HCT116 (cell line): ENCODE results near the gene BICD1. TPM values are rescaled to one million over a fixed set of nuclear protein-coding genes. Genes with fewer than 3 reads are reported as not detected.

Experiments used
- ATAC-seq: fragments of 200-7000 bp; cut with Tn5 transposase; 2 replicates; pipeline ENCODE4 v1.9.1; 2020; ENCODE audit warnings: mild to moderate bottlenecking, moderate library complexity
- BruUV-seq: library from RNA; stranded (reverse); fragments of 400-500 nt; replicated peaks from 2 replicates; lab custom pipeline; 2021; lab: Mats Ljungman, UMichigan
- CTCF ChIA-PET: fragments of 300-600 bp; sonication (Branson Sonifier 250); formaldehyde crosslinking; loops from one replicate; lab custom pipeline; 2021; ENCODE audit warnings: antibody characterized with exemption; lab: Charles Lee
- POLR2A ChIA-PET: fragments of 300-600, 350-600 bp; sonication (Branson Sonifier 250); formaldehyde crosslinking; loops from one replicate; lab custom pipeline; 2021; ENCODE audit warnings: antibody characterized with exemption; lab: Charles Lee
- RAD21 ChIA-PET, 2 experiments: fragments of 300-600 bp; sonication (Branson Sonifier 250); formaldehyde crosslinking; loops; one replicate each; lab custom pipeline; 2023; ENCODE audit warnings: low total read pairs in 2 of 2; ENCODE audit not compliant: uncharacterized antibody in 2 of 2, unreplicated experiment in 2 of 2, low non-redundant PET in 1 of 2; lab: Charles Lee
- DNase-seq: peaks from one replicate; pipeline ENCODE4 v3.0.0-alpha.2; 2010; ENCODE audit warnings: low read depth, low spot score
- H2AFZ ChIP-seq: fragments of 200-600 bp; shearing (Covaris generic), sonication (generic); 2 replicates; pipeline ENCODE4 v1.6.1; 2017; ENCODE audit warnings: low read depth, mixed run types, mixed read lengths, antibody characterized with exemption, low read length; ENCODE audit not compliant: poor library complexity, severe bottlenecking
- H3K27ac ChIP-seq: 2 replicates; pipeline ENCODE4 v1.5.1; 2012; ENCODE audit warnings: low read depth, low read length
- H3K27me3 ChIP-seq: fragments of 200-600 bp; sonication (generic); 2 replicates; pipeline ENCODE4 v1.6.1; 2016; ENCODE audit warnings: mixed run types, low read length, mixed read lengths; ENCODE audit not compliant: insufficient read depth
- H3K36me3 ChIP-seq, 2 experiments: fragments of 200-500 bp in 1 of 2; fragments of 200-600 bp in 1 of 2; sonication (Bioruptor generic) in 1 of 2; sonication (generic) in 1 of 2; 2 replicates each; pipeline versions ENCODE4 v1.5.1 to v1.6.1; 2014 to 2016; ENCODE audit warnings: low read length in 2 of 2, inconsistent platforms in 1 of 2, mixed read lengths in 1 of 2, mixed run types in 1 of 2; ENCODE audit not compliant: insufficient read depth in 2 of 2, control insufficient read depth in 1 of 2
- H3K4me1 ChIP-seq, 2 experiments: fragments of 200-600 bp in 1 of 2; sonication (generic) in 1 of 2; 2 replicates each; pipeline versions ENCODE4 v1.5.1 to v1.6.1; 2012 to 2017; ENCODE audit warnings: low read length in 2 of 2, inconsistent platforms in 1 of 2, mild to moderate bottlenecking in 1 of 2, mixed read lengths in 1 of 2, mixed run types in 1 of 2, moderate library complexity in 1 of 2; ENCODE audit not compliant: insufficient read depth in 2 of 2, control insufficient read depth in 1 of 2
- H3K4me2 ChIP-seq: fragments of 200-600 bp; sonication (generic); 2 replicates; pipeline ENCODE4 v1.6.1; 2017; ENCODE audit warnings: mixed run types, low read length, mixed read lengths
- H3K4me3 ChIP-seq, 2 experiments: fragments of 200-600 bp in 1 of 2; sonication (generic) in 1 of 2; replicated peaks in 1 of 2; 2 replicates each; pipeline ENCODE4 v1.5.1; 2011 to 2016; ENCODE audit warnings: low read length in 2 of 2, control low read depth in 1 of 2, low read depth in 1 of 2, mild to moderate bottlenecking in 1 of 2, mixed read lengths in 1 of 2, mixed run types in 1 of 2
- H3K79me2 ChIP-seq: fragments of 200-600 bp; sonication (generic); 2 replicates; pipeline ENCODE4 v1.6.1; 2017; ENCODE audit warnings: mild to moderate bottlenecking, mixed run types, low read length, moderate library complexity, mixed read lengths; ENCODE audit not compliant: insufficient read depth
- H3K9ac ChIP-seq: fragments of 200-600 bp; sonication (generic); 2 replicates; pipeline ENCODE4 v1.6.1; 2016; ENCODE audit warnings: low read length, mixed read lengths
- H3K9me2 ChIP-seq: fragments of 200-600 bp; sonication (generic), shearing (Covaris generic); 2 replicates; pipeline ENCODE4 v1.6.1; 2017; ENCODE audit warnings: mixed run types, mild to moderate bottlenecking, moderate library complexity; ENCODE audit not compliant: insufficient read depth
- H3K9me3 ChIP-seq, 2 experiments: fragments of 200-500 bp in 1 of 2; fragments of 200-600 bp in 1 of 2; sonication (Bioruptor generic) in 1 of 2; sonication (generic) in 1 of 2; 2 replicates each; pipeline ENCODE4 v1.6.1; 2014 to 2017; ENCODE audit warnings: low read length in 2 of 2, mixed read lengths in 2 of 2, inconsistent platforms in 1 of 2, low read depth in 1 of 2, mild to moderate bottlenecking in 1 of 2, mixed run types in 1 of 2, moderate library complexity in 1 of 2; ENCODE audit not compliant: control insufficient read depth in 1 of 2, insufficient read depth in 1 of 2
- H4K20me1 ChIP-seq: fragments of 200-600 bp; sonication (generic), shearing (Covaris generic); 2 replicates; pipeline ENCODE4 v1.6.1; 2017; ENCODE audit warnings: mixed run types, mild to moderate bottlenecking, moderate library complexity; ENCODE audit not compliant: insufficient read depth
- ATF3 ChIP-seq: IDR thresholded peaks from 2 replicates; pipeline ENCODE4 v1.6.1; 2012
- CBX3 ChIP-seq: IDR thresholded peaks from 2 replicates; pipeline ENCODE4 v1.6.1; 2012; ENCODE audit warnings: low read depth
- CEBPB ChIP-seq: IDR thresholded peaks from 2 replicates; pipeline ENCODE4 v1.6.1; 2012; ENCODE audit warnings: low read depth
- CTCF ChIP-seq, 3 experiments: fragments of 200-600 bp in 1 of 3; sonication (generic) in 1 of 3; IDR thresholded peaks in 2 of 3; conservative IDR thresholded peaks in 1 of 3; 2 replicates each; pipeline ENCODE4 v1.5.1; 2012 to 2017; ENCODE audit warnings: low read depth in 2 of 3, low read length in 2 of 3, antibody characterized with exemption in 1 of 3, borderline replicate concordance in 1 of 3, control low read depth in 1 of 3, mild to moderate bottlenecking in 1 of 3, mixed read lengths in 1 of 3, mixed run types in 1 of 3, moderate library complexity in 1 of 3; ENCODE audit not compliant: insufficient read depth in 1 of 3
- EGR1 ChIP-seq: IDR thresholded peaks from 2 replicates; pipeline ENCODE4 v1.6.1; 2012; ENCODE audit warnings: low read depth
- EZH2 ChIP-seq: fragments of 200-600 bp; sonication (generic); IDR thresholded peaks from 2 replicates; pipeline ENCODE4 v1.6.1; 2017; ENCODE audit warnings: antibody characterized with exemption, mixed run types
- EZH2phosphoT487 ChIP-seq: fragments of 200-600 bp; IDR thresholded peaks from 2 replicates; pipeline ENCODE4 v1.6.1; 2018; ENCODE audit warnings: antibody characterized with exemption, borderline replicate concordance
- FOSL1 ChIP-seq: IDR thresholded peaks from 2 replicates; pipeline ENCODE4 v1.6.1; 2012; ENCODE audit warnings: low read depth
- JUND ChIP-seq: IDR thresholded peaks from 2 replicates; pipeline ENCODE4 v1.6.1; 2012
- MAX ChIP-seq: IDR thresholded peaks from 2 replicates; pipeline ENCODE4 v1.6.1; 2012
- POLR2AphosphoS5 ChIP-seq: IDR thresholded peaks from 2 replicates; pipeline ENCODE4 v1.6.1; 2011; ENCODE audit warnings: mild to moderate bottlenecking, low read depth, low read length, moderate library complexity
- RAD21 ChIP-seq: IDR thresholded peaks from 2 replicates; pipeline ENCODE4 v1.6.1; 2012; ENCODE audit warnings: low read depth, mild to moderate bottlenecking
- REST ChIP-seq: IDR thresholded peaks from 2 replicates; pipeline ENCODE4 v1.6.1; 2012; ENCODE audit warnings: low read depth
- SIN3A ChIP-seq: IDR thresholded peaks from 2 replicates; pipeline ENCODE4 v1.6.1; 2012; ENCODE audit warnings: low read depth
- SP1 ChIP-seq: IDR thresholded peaks from 2 replicates; pipeline ENCODE4 v1.6.1; 2012; ENCODE audit warnings: low read depth
- SRF ChIP-seq: IDR thresholded peaks from 2 replicates; pipeline ENCODE4 v1.6.1; 2012; ENCODE audit warnings: low read depth
- TCF7L2 ChIP-seq: IDR thresholded peaks from 2 replicates; pipeline ENCODE4 v1.7.0; 2011; ENCODE audit warnings: borderline replicate concordance, inconsistent platforms; ENCODE audit not compliant: insufficient read depth, insufficient read length; ENCODE audit errors: extremely low read depth
- ZFX ChIP-seq: fragments of 450-650 bp; IDR thresholded peaks from 2 replicates; pipeline ENCODE4 v1.6.1; 2017
- ZNF274 ChIP-seq: fragments of 200-500 bp; sonication (Bioruptor generic); IDR thresholded peaks from 2 replicates; pipeline ENCODE4 v1.6.1; 2014; ENCODE audit warnings: mild to moderate bottlenecking, low read depth, low read length, inconsistent platforms
- intact Hi-C: fragments of 100-400 bp; cut with micrococcal nuclease; formaldehyde crosslinking; loops from 2 replicates; pipeline ENCODE4 v1.10.0; 2022
- total RNA-seq: library from RNA; stranded (reverse); gene quantifications from one replicate; pipeline ENCODE4 v1.2.1, GENCODE V29; 2021; ENCODE audit not compliant: unreplicated experiment

BICD1 gene
- total RNA-seq, 1 experiment from 2014 or later = 32.5 TPM

GRCh38 chr12:32369202-32369601 lies 262.6 kb downstream of the BICD1 start (continued):
- TF ChIP-seq MAX (no peak), FOSL1 (no peak), POLR2AphosphoS5 (no peak), SIN3A (no peak), EZH2phosphoT487 (no peak), EZH2 (no peak), SP1 (no peak), CEBPB (no peak), SRF (no peak)

GRCh38 chr12:32377344-32378055 lies 270.9 kb downstream of the BICD1 start:
- Histone ChIP-seq H4K20me1 (no peaks in the 10 kb centered on the region), H3K9me2 (no peaks in the 10 kb centered on the region), H3K4me2 (no peak overlapping the region), H3K4me1 (no peaks in the 10 kb centered on the region), H2AFZ (no peak overlapping the region), H3K79me2 (no peaks in the 10 kb centered on the region), H3K4me3 (no peak overlapping the region), H3K36me3 (no peaks in the 10 kb centered on the region), H3K27me3 (no peaks in the 10 kb centered on the region), H3K27ac (no peak overlapping the region), H3K9ac (no peak overlapping the region), H3K9me3 (no peaks in the 10 kb centered on the region)
- POLR2A ChIA-PET = no interaction called here
- RAD21 ChIA-PET = no interaction called here
- intact Hi-C loops = no loop called here
- CTCF ChIA-PET = no interaction called here
- no peak for ATAC-seq
- no peak for DNase-seq
- BruUV-seq = no TSS peak
- TF ChIP-seq REST (no peak), CTCF (IDR thresholded peaks at IDR 0.05 in 2 of 3, conservative IDR thresholded peaks at IDR 0.05 in 1 of 3; ENCODE audit: borderline replicate concordance in 1 of 3, insufficient read depth in 1 of 3, low read depth in 2 of 3, low read length in 2 of 3) (no peak), RAD21 (no peak), SP1 (no peak), CBX3 (no peak), SIN3A (no peak), EZH2 (no peak), ZNF274 (no peak), TCF7L2 (no peak), JUND (no peak), SRF (no peak), CEBPB (no peak), ATF3 (no peak), POLR2AphosphoS5 (no peak), EGR1 (no peak), MAX (no peak), ZFX (no peak), FOSL1 (no peak)
